ENCODE measurements around the gene FAM90A26. TPM values are rescaled to one million over a fixed set of nuclear protein-coding genes. Genes with fewer than 3 reads are reported as not detected.

FAM90A26 gene
- total and polyA plus RNA-seq, 2 of the 8 experiments (the other 6 are each of a cell fraction or from before 2014, with no cell fraction given), result not detected

- Histone ChIP-seq H4K91ac (replicated peaks; ENCODE audit: insufficient read length, low read length) (no peak overlapping the region), H3K23me2 (ENCODE audit: low read depth, low read length) (no peaks in the 10 kb centered on the region), H2AFZ (ENCODE audit: low read length) (no peak overlapping the region), H3K18ac (ENCODE audit: extremely low read depth, low read length) (no peak overlapping the region), H3K4me2 (ENCODE audit: insufficient read depth in 1 of 2, low read depth in 2 of 2, low read length in 2 of 2) (no peak overlapping the region), H3K14ac (ENCODE audit: insufficient read length) (no peak overlapping the region), H3K4me1 (replicated peaks in 1 of 4; ENCODE audit: control insufficient read depth in 3 of 4, insufficient read depth in 4 of 4, low read length in 3 of 4) (no peaks in the 10 kb centered on the region), H2AK5ac (ENCODE audit: low read depth, low read length) (no peak overlapping the region), H2BK12ac (ENCODE audit: low read depth, low read length) (no peak overlapping the region), H3K27me3 (replicated peaks in 1 of 4; ENCODE audit: control insufficient read depth in 3 of 4, extremely low read depth in 1 of 4, insufficient read depth in 3 of 4, low read length in 3 of 4) (no peaks in the 10 kb centered on the region), H3K79me2 (ENCODE audit: control insufficient read depth in 1 of 2, insufficient read depth in 2 of 2, low read length in 2 of 2) (no peaks in the 10 kb centered on the region), H3K9ac (replicated peaks in 1 of 4; ENCODE audit: extremely low read depth in 1 of 4, low read depth in 3 of 4, low read length in 3 of 4) (no peak overlapping the region), H3K79me1 (ENCODE audit: low read depth, low read length) (no peaks in the 10 kb centered on the region), H2BK5ac (ENCODE audit: low read depth, low read length) (no peak overlapping the region), H2BK20ac (ENCODE audit: low read length) (no peak overlapping the region), H3K4ac (replicated peaks; ENCODE audit: insufficient read length, low read depth, low read length) (no peak overlapping the region), H4K5ac (ENCODE audit: insufficient read length, low read depth, low read length) (no peak overlapping the region), H3K27ac (ENCODE audit: low read depth, low read length) (no peak overlapping the region), H2BK15ac (ENCODE audit: low read length) (no peak overlapping the region), H3K4me3 (ENCODE audit: extremely low read depth in 1 of 4, insufficient read depth in 2 of 4, low read depth in 3 of 4, low read length in 4 of 4) (no peak overlapping the region), H3K36me3 (ENCODE audit: control insufficient read depth in 2 of 4, insufficient read depth in 4 of 4, low read length in 3 of 4) (no peaks in the 10 kb centered on the region; a peak in 1 of 8 replicates), H4K20me1 (replicated peaks in 1 of 2; ENCODE audit: control insufficient read depth in 1 of 2, insufficient read depth in 2 of 2, low read length in 2 of 2) (no peaks in the 10 kb centered on the region), H3K56ac (replicated peaks; ENCODE audit: insufficient read length, low read depth, low read length) (no peak overlapping the region), H4K8ac (ENCODE audit: extremely low read depth, insufficient read depth, low read length) (no peak overlapping the region), H3K9me3 (ENCODE audit: insufficient read depth in 2 of 2, low read depth in 1 of 2, low read length in 1 of 2) (peaks cover 15 to 54% of the 10 kb centered on the region in 2 experiments), H3K23ac (ENCODE audit: insufficient read length) (no peak overlapping the region), H2BK120ac (replicated peaks; ENCODE audit: low read depth, low read length) (no peak overlapping the region)
- TF ChIP-seq EP300 (IDR thresholded peaks at IDR 0.05; ENCODE audit: borderline replicate concordance in 1 of 2, low read depth in 2 of 2, low read length in 2 of 2) (no peak), SUZ12 (IDR thresholded peaks at IDR 0.05; ENCODE audit: low read length) (no peak), TCF12 (IDR thresholded peaks at IDR 0.05; ENCODE audit: low read depth, low read length) (no peak)
- DNase-seq (ENCODE audit: low read depth in 1 of 2, low spot score in 2 of 2) (no peak), FAIRE-seq (no peak)
- ChIA-PET CTCF (ENCODE audit: partially characterized antibody) (no interaction called here), POLR2A (ENCODE audit: partially characterized antibody) (no interaction called here)
- 91% methylated on average over 24 of the region's 27 CpGs; no CpG with 5 or more reads in 1 of the 2 experiments for WGBS, 2 experiments (ENCODE audit: extremely low coverage in 1 of 2, insufficient coverage in 1 of 2, insufficient read length in 1 of 2, insufficient replicate concordance in 2 of 2, low coverage in 1 of 2, low lambda C conversion rate in 2 of 2, missing lambda C conversion rate in 1 of 2)
Observed at GRCh38 chr4:9143421-9144080, 26.7 kb upstream of the FAM90A26 start.
